GM18502 (cell line): ENCODE data around the gene MAPK13.
"Not testable (repeated sequence)": the region's sequence is repeated elsewhere in the genome, so short reads cannot be mapped to it uniquely, and the experiment has no call there.

ENCODE experiments used
- ATAC-seq: cut with Tn5 transposase; IDR thresholded peaks from one replicate; pipeline ENCODE4 v1.9.1; 2021; ENCODE audit warnings: mild to moderate bottlenecking; ENCODE audit not compliant: unreplicated experiment, poor library complexity

The MAPK13 gene

GRCh38 chr6:36126553-36127458 is 3.5 kb upstream of the MAPK13 start:
- ATAC-seq, result no peak

GRCh38 chr6:36127462-36128016 is 2.8 kb upstream of the MAPK13 start:
- no peak for ATAC-seq

- no peak for ATAC-seq
Observed at GRCh38 chr6:36128073-36128472, 2.2 kb upstream of the MAPK13 start.

- no peak for ATAC-seq
Observed at GRCh38 chr6:36128793-36129192, 1.5 kb upstream of the MAPK13 start.

GRCh38 chr6:36129334-36129733 is 979 bp upstream of the MAPK13 start:
- not testable (repeated sequence) for ATAC-seq

GRCh38 chr6:36130667-36131510 is 576 bp downstream of the MAPK13 start:
- peak; percentile 33 for ATAC-seq

- ATAC-seq, result peak; percentile 90
Observed at GRCh38 chr6:36131511-36132245, 1.4 kb downstream of the MAPK13 start.

- ATAC-seq, result no peak
Observed at GRCh38 chr6:36132246-36132895, 2.1 kb downstream of the MAPK13 start.

GRCh38 chr6:36133148-36133547 is 2.8 kb downstream of the MAPK13 start:
- ATAC-seq, result no peak

GRCh38 chr6:36133912-36134311 is 3.6 kb downstream of the MAPK13 start:
- no peak for ATAC-seq

- ATAC-seq, result no peak
Observed at GRCh38 chr6:36135053-36135731, 4.9 kb downstream of the MAPK13 start.

- ATAC-seq, result no peak
Observed at GRCh38 chr6:36136034-36136433, 5.7 kb downstream of the MAPK13 start.

GRCh38 chr6:36136551-36136950 is 6.2 kb downstream of the MAPK13 start:
- no peak for ATAC-seq

- ATAC-seq, result no peak
Observed at GRCh38 chr6:36138667-36139066, 8.4 kb downstream of the MAPK13 start.

- no peak for ATAC-seq
Observed at GRCh38 chr6:36139431-36139830, 9.1 kb downstream of the MAPK13 start.

GRCh38 chr6:36139991-36140710 is 9.8 kb downstream of the MAPK13 start:
- ATAC-seq, result no peak

- no peak for ATAC-seq
Observed at GRCh38 chr6:36141091-36141490, 10.8 kb downstream of the MAPK13 start.

GRCh38 chr6:36141961-36142360 is 11.6 kb downstream of the MAPK13 start:
- ATAC-seq, result no peak
